Activated T-cell treated with anti-CD3 and anti-CD28 coated beads, Interleukin-2, amount 50 U/mL, for 48 hours (primary cell): Measurements from ENCODE around the gene KCNJ15.

Source experiments
- DNase-seq, 2 experiments: peaks; one replicate each; pipeline ENCODE4 v3.0.0-alpha.2; 2020

KCNJ15 gene

GRCh38 chr21:38329162-38329561 lies 72.4 kb downstream of the KCNJ15 start:
- DNase-seq: no peak

- DNase-seq: no peak
Observed at GRCh38 chr21:38330666-38331065, 73.9 kb downstream of the KCNJ15 start.

- DNase-seq: no peak
Observed at GRCh38 chr21:38333301-38334272, 76.8 kb downstream of the KCNJ15 start.

GRCh38 chr21:38334866-38335265 lies 78.1 kb downstream of the KCNJ15 start:
- DNase-seq: no peak

GRCh38 chr21:38337793-38338192 lies 81.0 kb downstream of the KCNJ15 start:
- no peak for DNase-seq

- DNase-seq: no peak
Observed at GRCh38 chr21:38340131-38340530, 83.3 kb downstream of the KCNJ15 start.

- no peak for DNase-seq
Observed at GRCh38 chr21:38341546-38342012, 84.8 kb downstream of the KCNJ15 start.

GRCh38 chr21:38342739-38343138 lies 85.9 kb downstream of the KCNJ15 start:
- no peak for DNase-seq

- no peak for DNase-seq
Observed at GRCh38 chr21:38343691-38344090, 86.9 kb downstream of the KCNJ15 start.

- no peak for DNase-seq
Observed at GRCh38 chr21:38346286-38346685, 89.5 kb downstream of the KCNJ15 start.

- DNase-seq: peak; percentile 34
Observed at GRCh38 chr21:38349111-38349746, 92.4 kb downstream of the KCNJ15 start.

- DNase-seq: no peak
Observed at GRCh38 chr21:38349977-38350376, 93.2 kb downstream of the KCNJ15 start.

- DNase-seq: no peak
Observed at GRCh38 chr21:38350684-38351083, 93.9 kb downstream of the KCNJ15 start.

- DNase-seq: no peak
Observed at GRCh38 chr21:38351176-38351959, 94.6 kb downstream of the KCNJ15 start.

- DNase-seq: no peak
Observed at GRCh38 chr21:38351961-38352521, 95.2 kb downstream of the KCNJ15 start.

- DNase-seq: peak; percentile 69 to 70
Observed at GRCh38 chr21:38352536-38353219, 95.9 kb downstream of the KCNJ15 start.

GRCh38 chr21:38354231-38354630 lies 97.4 kb downstream of the KCNJ15 start:
- no peak for DNase-seq

GRCh38 chr21:38354746-38355145 lies 98.0 kb downstream of the KCNJ15 start:
- DNase-seq: no peak

GRCh38 chr21:38355353-38355752 lies 98.6 kb downstream of the KCNJ15 start:
- no peak for DNase-seq

GRCh38 chr21:38355992-38356781 lies 99.4 kb downstream of the KCNJ15 start:
- peak; percentile 85 to 87 for DNase-seq
